Hepatocyte (in vitro differentiated cells): ENCODE data around the gene STX8. TPM values are rescaled to one million over a fixed set of nuclear protein-coding genes. Genes with fewer than 3 reads are reported as not detected.

Experiments used
- DNase-seq: peaks from one replicate; pipeline ENCODE4 v3.0.0-alpha.2; 2016; ENCODE audit warnings: low spot score
- H2AFZ ChIP-seq: fragments of 200-600 bp; sonication (generic); 2 replicates; pipeline ENCODE4 v1.6.0; 2016; ENCODE audit warnings: antibody characterized with exemption, mild to moderate bottlenecking
- H3K27ac ChIP-seq: fragments of 200-600 bp; sonication (generic); 2 replicates; pipeline ENCODE4 v1.5.1; 2016; ENCODE audit warnings: mild to moderate bottlenecking
- H3K27me3 ChIP-seq: fragments of 200-600 bp; sonication (generic); 2 replicates; pipeline ENCODE4 v1.6.1; 2016
- H3K36me3 ChIP-seq: fragments of 200-600 bp; sonication (generic); replicated peaks from 2 replicates; pipeline ENCODE4 v1.5.1; 2016; ENCODE audit warnings: low read depth; ENCODE audit not compliant: insufficient read depth
- H3K4me1 ChIP-seq: fragments of 200-600 bp; sonication (generic); 2 replicates; pipeline ENCODE4 v1.5.1; 2016; ENCODE audit warnings: mild to moderate bottlenecking, moderate library complexity; ENCODE audit not compliant: insufficient read depth
- H3K4me2 ChIP-seq: fragments of 200-600 bp; sonication (generic); 2 replicates; pipeline ENCODE4 v1.6.0; 2016
- H3K4me3 ChIP-seq: fragments of 200-600 bp; sonication (generic); 2 replicates; pipeline ENCODE4 v1.5.1; 2016; ENCODE audit warnings: mild to moderate bottlenecking
- H3K79me2 ChIP-seq: fragments of 200-600 bp; sonication (generic); 2 replicates; pipeline ENCODE4 v1.6.0; 2017; ENCODE audit warnings: mild to moderate bottlenecking
- H3K9me2 ChIP-seq: fragments of 200-600 bp; sonication (generic); replicated peaks from 2 replicates; pipeline ENCODE4 v1.6.0; 2017; ENCODE audit warnings: mild to moderate bottlenecking; ENCODE audit not compliant: insufficient read depth
- H3K9me3 ChIP-seq: fragments of 200-600 bp; sonication (generic); 2 replicates; pipeline ENCODE4 v1.5.1; 2016; ENCODE audit warnings: low read depth, mild to moderate bottlenecking
- H4K20me1 ChIP-seq: fragments of 200-600 bp; sonication (generic); 2 replicates; pipeline ENCODE4 v1.6.0; 2016; ENCODE audit warnings: mild to moderate bottlenecking; ENCODE audit not compliant: insufficient read depth, poor library complexity, severe bottlenecking
- EZH2 ChIP-seq: fragments of 200-600 bp; sonication (generic); IDR thresholded peaks from 2 replicates; pipeline ENCODE4 v1.6.1; 2016; ENCODE audit warnings: antibody characterized with exemption, mild to moderate bottlenecking, borderline replicate concordance
- EZH2phosphoT487 ChIP-seq: fragments of 200-600 bp; sonication (generic); IDR thresholded peaks from one replicate; pipeline ENCODE4 v1.6.1; 2018; ENCODE audit warnings: antibody characterized with exemption, mild to moderate bottlenecking, low read depth, moderate library complexity; ENCODE audit not compliant: unreplicated experiment, severe bottlenecking
- WGBS: methylation state at CpG from one replicate; pipeline ENCODE4 v1.1.6; 2016; ENCODE audit warnings: low lambda C conversion rate; ENCODE audit errors: missing lambda C conversion rate; 5-methylcytosine and 5-hydroxymethylcytosine counted together
- polyA plus RNA-seq: library from polyadenylated mRNA; unstranded; fragments of >200 nt; fragmentation: Nextera tagmentation; extraction: Ambion mirVana; gene quantifications from 2 replicates; pipeline ENCODE4 v1.2.1, GENCODE V29; 2016
- small RNA-seq: library from RNA; depleted of rRNA; stranded (forward); fragments of <200 nt; gene quantifications from one replicate; pipeline ENCODE3, GENCODE V24; 2014
- total RNA-seq: library from RNA; depleted of rRNA; stranded (reverse); fragments of >200 nt; gene quantifications from 2 replicates; pipeline ENCODE4 v1.2.3, GENCODE V29; 2014
- TF ChIP-seq, protein P1 (sequence below): fragments of 200-600 bp; sonication (generic); IDR thresholded peaks from 2 replicates; pipeline ENCODE4 v1.5.1; 2016; ENCODE audit warnings: antibody characterized with exemption, mild to moderate bottlenecking; ENCODE audit not compliant: poor library complexity

The STX8 gene
- total and polyA plus RNA-seq, 2 experiments from 2014 or later = 40.6 to 64.7 TPM

DNA sequence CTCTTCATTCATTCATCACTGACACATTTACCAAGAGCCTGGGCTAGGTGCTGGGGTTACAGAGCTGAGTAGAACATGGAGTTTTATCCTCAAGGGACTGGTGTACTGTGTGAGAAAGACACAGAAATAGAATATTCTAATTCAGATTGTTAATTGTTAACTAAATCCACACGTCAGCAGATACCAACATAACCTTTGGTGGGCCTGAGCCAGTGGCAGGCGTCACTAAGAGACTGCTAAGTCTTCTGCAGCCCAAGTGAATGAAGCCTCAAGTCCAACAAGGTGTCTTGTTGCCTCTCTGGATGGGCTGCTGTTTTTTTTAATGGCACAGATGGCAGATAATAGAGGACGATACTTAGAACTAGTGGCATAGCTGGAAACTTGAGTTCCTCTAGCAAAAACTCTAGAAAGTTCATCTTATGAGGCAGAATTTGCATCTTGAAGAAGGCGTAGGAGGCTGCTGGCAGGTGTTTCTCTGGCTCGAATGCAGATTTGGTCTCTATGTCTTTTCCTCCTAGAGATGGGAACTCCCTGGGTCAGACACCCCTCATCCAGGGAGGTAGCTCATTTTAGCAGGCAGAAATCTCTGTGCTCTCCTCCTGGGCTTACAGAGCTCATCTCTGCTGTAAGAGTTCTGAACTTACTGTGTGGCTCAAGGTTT, 374.8 kb downstream of the STX8 start:
- Histone ChIP-seq H3K4me3 (no peak overlapping the region), H3K4me1 (no peaks in the 10 kb centered on the region), H4K20me1 (no peaks in the 10 kb centered on the region), H3K27ac (no peak overlapping the region), H2AFZ (no peak overlapping the region), H3K36me3 (no peaks in the 10 kb centered on the region), H3K27me3 (peaks cover 1% of the 10 kb centered on the region), H3K9me2 (no peaks in the 10 kb centered on the region), H3K9me3 (no peaks in the 10 kb centered on the region), H3K4me2 (no peak overlapping the region), H3K79me2 (no peaks in the 10 kb centered on the region)
- WGBS = 77% methylated on average over 5 of the region's 5 CpGs
- TF ChIP-seq EZH2 (no peak), EZH2phosphoT487 (no peak)
- TF ChIP-seq, protein P1, sequence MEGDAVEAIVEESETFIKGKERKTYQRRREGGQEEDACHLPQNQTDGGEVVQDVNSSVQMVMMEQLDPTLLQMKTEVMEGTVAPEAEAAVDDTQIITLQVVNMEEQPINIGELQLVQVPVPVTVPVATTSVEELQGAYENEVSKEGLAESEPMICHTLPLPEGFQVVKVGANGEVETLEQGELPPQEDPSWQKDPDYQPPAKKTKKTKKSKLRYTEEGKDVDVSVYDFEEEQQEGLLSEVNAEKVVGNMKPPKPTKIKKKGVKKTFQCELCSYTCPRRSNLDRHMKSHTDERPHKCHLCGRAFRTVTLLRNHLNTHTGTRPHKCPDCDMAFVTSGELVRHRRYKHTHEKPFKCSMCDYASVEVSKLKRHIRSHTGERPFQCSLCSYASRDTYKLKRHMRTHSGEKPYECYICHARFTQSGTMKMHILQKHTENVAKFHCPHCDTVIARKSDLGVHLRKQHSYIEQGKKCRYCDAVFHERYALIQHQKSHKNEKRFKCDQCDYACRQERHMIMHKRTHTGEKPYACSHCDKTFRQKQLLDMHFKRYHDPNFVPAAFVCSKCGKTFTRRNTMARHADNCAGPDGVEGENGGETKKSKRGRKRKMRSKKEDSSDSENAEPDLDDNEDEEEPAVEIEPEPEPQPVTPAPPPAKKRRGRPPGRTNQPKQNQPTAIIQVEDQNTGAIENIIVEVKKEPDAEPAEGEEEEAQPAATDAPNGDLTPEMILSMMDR = no peak
- no peak for DNase-seq

Small RNA genes within 50 kb of the gene (small RNA-seq; reads per million reads assigned to genes)
- gene AC005695.3 = not detected

Other genes with a start within 250 kb of the STX8 start
- gene CFAP52, start 822 bp upstream of the STX8 start, total RNA-seq = 0.67 TPM in 1 of 2 replicates, not detected in the other
- gene CFAP52, start 822 bp upstream of the STX8 start, polyA plus RNA-seq = not detected in 2 replicates
- gene USP43, start 69.7 kb upstream of the STX8 start, total RNA-seq = 3.5 and 5.2 TPM in 2 replicates
- gene USP43, start 69.7 kb upstream of the STX8 start, polyA plus RNA-seq = 3.6 and 5.5 TPM in 2 replicates
- gene DHRS7C, start 215.8 kb upstream of the STX8 start, total RNA-seq = 1.2 TPM in 1 of 2 replicates, not detected in the other
- gene DHRS7C, start 215.8 kb upstream of the STX8 start, polyA plus RNA-seq = 0.19 TPM in 1 of 2 replicates, not detected in the other
- not detected in 2 replicates for gene GSG1L2, start 246.3 kb upstream of the STX8 start, total RNA-seq
- not detected in 2 replicates for gene GSG1L2, start 246.3 kb upstream of the STX8 start, polyA plus RNA-seq